HG03457 (cell line): ENCODE results near the gene SMIM33.
"Not testable (repeated sequence)": the region's sequence is repeated elsewhere in the genome, so short reads cannot be mapped to it uniquely, and the experiment has no call there.

Experiments
- ATAC-seq: cut with Tn5 transposase; IDR thresholded peaks from one replicate; pipeline ENCODE4 v1.9.1; 2021; ENCODE audit warnings: moderate number of reproducible peaks; ENCODE audit not compliant: unreplicated experiment

SMIM33 gene

DNA sequence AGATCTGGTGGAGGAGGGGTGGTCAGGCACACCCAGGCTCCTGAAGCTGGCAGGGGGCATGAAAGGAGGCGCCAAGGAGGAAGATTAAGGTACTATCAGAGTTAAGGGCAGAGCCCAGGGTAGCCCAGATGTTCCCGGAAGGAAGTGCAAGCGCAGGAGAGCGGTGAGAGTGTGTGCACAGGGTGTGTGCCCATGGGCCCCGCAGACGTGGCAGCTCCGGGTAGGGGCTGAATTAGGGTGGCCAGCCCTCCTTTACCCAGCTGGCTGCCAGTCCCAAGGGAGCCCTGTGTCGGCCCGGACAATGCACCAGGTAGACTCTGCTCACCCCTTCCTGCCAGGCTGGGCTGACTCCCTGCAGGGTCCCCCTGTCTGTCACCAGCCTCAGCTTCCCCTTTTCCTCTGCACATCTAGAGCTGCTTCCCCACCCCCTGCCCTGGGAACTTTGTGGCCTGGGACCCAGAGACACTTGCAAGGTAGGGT is at the start of gene SMIM33:
Gene SMIM33 (plus strand): TSS at position 184 of the 480 bp plus-strand sequence. CDS start 118 bp downstream, at position 302.
- ATAC-seq, result no peak

DNA sequence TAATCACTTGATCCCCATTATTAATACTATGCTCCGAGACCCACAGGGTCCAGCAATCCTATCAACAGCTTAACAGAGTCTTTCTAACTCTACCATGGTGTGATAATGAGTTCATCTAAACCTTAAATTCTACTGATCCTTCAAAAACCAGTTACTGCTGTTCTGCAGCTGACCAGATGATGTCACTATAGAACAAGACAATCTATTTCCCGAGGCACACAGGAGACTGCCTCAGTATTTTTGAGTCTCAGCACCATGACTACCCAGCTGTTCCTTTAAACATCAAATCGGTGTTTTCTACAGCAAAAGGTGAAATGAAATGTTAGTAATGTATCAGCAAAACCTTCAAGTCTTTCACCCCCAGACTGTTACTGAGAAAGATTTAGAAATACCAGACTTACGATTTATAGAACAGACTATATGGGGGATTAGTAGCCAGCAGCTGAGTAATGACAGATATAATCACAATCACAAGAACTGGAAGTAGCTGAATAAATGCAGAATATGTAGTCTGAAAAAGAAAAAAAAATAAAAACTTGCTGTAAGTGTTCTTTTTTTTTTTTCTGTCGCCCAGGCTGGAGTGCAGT is 48.4 kb upstream of the SMIM33 start:
- no peak for ATAC-seq

DNA sequence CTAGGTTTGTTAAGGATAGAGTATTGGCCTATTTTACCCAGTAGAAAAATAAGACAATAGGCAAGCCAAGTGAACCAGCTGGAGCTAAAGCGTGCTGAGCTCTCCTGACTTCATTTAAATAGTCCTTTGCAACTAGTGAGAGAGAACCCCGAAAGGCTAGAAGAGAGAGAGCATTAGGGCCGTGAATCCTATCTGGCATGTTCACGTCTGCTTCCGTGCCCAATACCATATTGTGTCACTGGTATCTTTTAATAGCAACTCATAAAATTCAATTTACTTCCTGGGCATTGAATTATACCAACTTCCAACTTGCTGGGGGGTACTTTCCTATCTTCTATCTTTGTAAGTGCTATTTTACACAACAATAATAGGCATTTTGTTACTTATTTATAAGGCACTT is 45.3 kb upstream of the SMIM33 start:
- ATAC-seq, result no peak

DNA sequence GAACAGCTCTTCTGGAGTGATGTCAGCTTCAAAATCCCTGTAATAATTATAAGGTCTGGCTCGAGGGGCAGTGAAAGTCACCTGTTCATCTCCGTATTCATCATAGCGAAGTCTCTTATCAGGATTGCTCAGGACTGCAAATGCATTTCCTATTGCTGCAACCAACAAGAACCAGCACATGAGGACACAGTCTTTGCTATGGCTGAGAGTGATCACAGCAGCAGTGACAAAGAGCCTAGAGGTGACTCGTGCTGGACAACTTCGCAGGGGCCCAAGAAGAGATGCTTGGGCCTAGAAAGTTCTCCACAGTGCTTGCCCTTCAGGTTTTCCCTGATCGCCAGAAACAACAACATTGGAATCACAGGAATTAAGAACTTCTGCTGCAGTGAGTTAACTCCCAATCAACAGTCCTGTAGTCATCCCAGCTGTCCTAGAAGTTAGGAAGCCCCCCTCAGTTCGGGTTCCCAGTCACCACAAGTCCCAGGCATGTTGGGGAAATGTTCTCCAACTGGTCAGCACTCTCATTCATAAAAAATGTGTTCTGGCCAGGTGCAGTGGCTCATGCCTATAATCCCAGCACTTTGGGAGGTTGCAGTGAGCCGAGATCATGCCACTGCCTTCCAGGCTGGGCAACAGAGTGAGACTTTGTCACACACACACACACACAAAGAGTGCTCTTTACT is 44.5 kb upstream of the SMIM33 start:
- no peak for ATAC-seq

DNA sequence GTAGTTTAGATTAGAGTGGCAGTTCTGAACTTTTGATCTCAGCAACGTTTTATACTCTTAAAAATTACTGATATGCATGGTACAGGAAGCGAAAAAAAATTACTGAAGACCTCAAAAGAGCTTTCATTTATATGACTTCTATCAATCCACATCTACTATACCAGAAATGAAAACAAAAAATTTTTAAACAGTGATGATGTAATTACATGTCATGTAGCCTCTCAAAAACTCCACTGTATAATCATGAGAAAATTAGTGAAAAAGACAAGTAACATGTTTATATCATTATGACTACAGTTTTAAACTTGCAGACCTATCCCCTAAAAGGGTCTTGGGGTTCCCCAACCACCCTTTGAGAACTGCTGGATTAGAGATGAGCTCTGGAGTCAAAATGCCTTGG is 40.8 kb upstream of the SMIM33 start:
- ATAC-seq, result no peak

DNA sequence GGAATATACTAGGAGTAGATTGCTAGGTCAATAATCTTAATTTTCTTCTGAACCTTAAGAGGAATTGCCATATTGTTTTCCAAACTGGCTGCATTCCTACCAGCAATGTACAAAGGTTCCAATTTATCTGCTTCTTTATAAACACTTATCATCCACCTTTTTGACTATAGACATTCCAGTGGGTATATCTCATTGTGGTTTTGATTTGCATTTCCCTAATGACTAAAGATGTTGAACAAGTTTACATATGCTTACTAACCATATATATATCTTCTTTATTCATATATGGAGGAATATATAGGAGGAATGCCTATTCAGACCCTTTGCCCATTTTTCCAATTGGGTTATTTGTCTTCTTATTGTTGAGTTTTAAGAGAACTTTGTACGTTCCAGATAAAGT is 39.1 kb upstream of the SMIM33 start:
- ATAC-seq, result no peak

DNA sequence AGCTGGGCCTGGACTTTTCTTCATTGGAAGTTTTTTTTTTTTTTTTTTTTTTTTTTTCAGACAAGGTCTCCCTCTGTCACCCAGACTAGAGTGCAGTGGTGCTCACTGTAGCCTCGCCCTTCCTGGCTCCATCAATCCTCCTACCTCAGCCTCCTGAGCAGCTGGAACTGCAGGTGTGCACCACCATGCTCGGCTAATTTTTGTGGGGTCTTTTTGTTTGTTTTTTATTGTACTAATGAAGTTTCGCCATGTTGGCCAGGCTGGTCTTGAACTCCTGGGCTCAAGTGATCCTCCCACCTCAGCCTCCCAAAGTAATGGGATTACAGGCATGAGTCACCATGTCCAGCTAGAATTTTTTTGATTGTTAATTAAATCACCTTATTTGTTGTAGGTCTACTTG is 35.1 kb upstream of the SMIM33 start:
- no peak for ATAC-seq

DNA sequence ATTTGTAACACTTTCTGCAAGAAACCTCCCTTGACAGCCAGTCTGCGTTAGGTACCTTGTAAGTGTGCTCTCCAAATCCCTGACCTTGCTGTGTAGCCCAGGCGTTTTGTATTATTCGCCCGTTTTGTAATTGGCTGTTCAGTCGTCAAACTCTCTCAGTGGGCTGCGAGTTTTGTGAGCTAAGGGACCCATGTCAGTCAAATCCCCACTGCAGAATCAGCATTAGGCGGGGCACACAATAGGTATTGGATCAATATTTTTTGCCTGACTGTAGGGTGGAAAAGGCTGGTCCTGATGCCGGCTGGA is 32.1 kb upstream of the SMIM33 start:
- no peak for ATAC-seq

DNA sequence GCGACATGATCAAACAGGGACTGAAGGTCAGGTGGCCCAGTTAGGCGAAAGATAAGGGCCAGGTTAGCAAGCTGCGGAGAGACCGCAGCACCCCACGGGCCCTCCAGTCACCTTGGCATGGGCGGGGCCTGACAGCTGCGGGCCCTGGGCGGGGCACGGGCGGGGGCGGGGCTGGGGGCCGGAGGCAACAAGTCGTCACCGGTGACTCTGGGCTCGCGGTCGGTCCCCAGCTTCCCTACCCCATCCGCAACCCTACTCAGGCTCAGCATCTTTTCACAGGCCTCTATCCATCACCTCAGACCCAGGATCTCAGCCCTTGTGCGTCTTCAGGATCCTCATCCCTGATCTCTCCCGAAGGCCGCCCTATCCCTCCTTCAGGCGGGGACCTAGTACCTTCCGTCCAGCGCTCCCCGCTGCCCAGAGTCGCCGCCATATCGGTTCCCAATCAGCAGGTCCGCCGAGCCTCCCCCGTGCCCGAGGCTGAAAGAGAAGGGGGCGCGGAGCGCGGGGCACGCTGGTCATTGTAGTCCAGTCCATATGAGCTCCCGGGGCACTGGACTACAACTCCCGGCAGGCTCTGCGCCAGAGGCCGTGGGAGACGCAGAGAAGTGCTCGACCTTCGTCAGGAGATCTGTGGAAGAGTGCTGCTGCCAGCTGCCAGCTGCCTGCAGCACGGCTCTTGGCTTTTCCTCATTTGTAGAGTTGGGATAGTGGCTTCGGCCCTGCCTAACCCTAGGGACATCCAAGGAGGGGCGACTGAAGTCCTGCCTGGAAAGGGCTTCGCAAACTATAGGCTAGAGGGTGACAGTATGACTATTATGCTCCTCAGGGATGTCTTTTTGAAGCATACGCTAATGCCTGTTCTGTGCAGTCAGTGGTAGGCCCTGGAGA is 31.5 kb upstream of the SMIM33 start, which contains the start of gene DNAJC18:
Gene DNAJC18 (minus strand): TSS at position 513 of the 891 bp plus-strand sequence. CDS start 80 bp downstream, at position 433.
- peak; percentile 74 for ATAC-seq

DNA sequence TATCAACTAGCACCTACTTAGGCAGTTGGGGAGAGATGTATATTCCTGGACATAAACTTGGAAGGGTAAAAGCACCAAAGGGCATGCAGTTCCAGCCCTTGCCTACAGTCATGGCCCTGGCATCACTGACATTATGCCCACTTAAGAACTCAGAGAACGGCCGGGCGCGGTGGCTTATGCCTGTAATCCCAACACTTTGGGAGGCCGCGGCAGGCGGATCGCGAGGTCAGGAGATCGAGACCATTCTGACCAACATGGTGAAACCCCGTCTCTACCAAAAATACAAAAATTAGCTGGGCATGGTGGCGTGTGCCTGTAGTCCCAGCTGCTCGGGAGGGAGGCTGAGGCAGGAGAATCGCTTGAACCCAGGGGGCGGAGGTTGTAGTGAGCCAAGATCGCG is 30.4 kb upstream of the SMIM33 start:
- not testable (repeated sequence) for ATAC-seq

DNA sequence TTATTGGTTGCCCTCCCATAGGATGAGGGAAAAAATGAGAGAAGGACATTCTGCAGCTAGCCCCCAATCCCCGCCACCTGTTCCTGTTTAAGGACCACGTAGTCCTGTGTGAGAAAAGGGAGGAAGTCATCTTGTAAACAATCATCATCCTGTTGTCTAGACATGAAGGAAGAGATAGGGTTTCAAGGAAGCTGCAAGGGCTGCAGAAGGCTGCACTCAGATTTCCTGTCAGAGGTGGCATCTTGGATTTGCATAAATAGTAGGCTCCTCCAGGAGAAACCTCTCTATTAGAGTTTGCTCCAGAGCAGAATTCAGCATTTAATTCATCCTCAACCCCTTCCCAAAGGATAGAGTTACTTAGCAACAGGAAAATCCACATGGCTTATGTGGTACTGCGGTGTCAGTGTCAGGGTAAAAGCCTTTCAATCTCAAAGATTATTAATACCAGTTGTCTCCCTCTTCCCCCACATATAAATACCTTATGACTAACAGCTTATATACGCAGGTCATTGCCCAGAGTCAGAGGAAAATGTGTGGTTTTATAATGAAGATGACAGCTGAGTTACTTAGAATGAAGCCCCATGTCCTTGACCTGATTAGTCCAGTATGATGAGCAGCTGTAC is 26.9 kb upstream of the SMIM33 start:
- ATAC-seq, result no peak

DNA sequence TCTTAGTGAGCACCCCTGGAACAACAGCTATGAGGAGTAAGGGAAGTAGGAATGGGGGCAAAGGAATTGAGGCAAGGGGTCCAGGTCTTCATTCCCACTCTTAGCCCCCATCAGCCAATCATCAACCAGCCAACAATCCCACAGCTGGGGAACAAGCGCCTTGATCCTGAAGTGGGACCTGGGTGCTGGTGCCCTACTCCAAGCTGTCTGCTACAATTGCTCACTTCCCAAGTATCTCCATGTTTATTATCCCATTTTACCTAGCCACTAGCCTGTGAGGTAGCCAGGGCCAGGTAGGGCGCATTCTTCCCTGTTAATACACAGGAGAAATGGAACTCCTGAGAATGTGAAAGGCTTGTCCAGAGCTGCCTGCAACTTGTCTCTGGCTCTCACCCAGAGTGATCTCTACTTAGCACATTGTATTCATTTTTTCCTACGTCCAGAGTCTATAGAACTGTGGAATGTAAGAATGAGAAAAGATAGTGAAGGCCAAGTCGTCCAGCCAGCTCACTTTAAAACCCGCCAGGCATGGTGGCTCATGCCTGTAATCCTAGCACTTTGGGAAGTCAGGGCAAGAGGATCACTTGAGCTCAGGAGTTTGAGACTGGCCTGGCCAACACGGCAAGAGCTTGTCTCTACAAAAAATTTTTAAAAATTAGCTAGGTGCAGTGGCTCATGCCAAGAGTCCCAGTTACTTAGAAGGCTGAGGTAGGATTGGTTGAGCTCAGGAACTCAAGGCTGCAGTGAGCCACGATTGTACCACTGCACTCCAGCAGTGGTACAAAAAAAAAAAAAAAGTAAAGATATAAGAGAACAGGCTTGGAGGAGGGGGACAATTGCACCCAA is 25.3 kb upstream of the SMIM33 start:
- ATAC-seq, result no peak

DNA sequence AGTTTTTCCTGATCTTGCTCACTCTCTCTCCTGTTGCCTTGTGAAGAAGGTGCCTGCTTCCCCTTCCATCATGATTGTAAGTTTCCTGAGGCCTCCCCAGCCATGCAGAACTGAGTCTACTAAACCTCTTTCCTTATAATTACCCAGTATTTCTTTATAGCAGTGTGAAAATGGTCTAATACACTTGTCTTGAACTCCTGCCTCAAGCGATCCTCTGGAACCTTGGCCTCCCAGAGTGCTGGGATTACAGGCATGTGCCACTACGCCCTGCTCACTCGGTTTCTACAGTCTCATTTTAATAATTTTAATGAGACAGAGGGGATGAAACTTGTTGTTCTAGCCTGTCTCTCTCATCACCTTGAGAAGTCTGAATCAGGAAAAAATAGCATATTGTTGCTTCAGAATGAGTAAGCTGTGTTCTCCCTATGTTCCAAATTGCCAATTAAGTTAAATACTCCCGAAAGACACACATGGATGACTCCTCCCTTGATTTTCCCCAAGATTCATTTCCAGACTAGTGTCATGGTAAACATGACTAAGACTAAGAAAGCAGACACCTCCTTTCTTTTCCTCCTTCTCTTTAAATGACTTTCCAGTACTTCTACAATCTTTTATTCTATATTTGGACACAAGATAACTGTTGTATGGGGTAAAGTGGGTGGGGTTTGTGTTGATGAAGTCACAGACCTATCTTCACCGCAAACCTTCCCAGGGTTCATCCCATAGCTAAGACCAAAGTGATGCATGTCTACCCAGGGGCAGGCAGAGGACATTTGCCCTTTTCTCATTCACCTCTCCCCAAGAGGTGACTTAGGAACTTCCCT is 23.6 kb upstream of the SMIM33 start:
- no peak for ATAC-seq

DNA sequence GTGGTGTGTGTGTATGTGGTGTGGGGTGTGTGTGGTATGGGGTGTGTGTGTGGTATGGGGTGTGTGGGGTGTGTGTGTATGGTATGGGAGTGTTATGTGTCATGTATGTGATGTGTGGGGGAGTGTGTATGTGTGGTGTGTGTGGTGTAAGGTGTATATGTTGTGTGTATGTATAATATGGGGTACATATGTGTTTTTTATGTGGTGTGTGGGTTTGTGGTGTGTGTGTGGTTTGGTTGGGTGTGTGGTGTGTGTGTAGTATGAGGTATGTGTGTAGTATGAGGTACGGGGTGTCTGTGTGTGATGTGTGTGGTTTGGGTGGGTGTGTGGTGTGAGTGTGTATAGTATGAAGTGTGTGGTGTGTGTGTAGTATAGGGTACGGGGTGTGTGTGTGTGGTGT is 19.6 kb upstream of the SMIM33 start:
- ATAC-seq, result no peak

DNA sequence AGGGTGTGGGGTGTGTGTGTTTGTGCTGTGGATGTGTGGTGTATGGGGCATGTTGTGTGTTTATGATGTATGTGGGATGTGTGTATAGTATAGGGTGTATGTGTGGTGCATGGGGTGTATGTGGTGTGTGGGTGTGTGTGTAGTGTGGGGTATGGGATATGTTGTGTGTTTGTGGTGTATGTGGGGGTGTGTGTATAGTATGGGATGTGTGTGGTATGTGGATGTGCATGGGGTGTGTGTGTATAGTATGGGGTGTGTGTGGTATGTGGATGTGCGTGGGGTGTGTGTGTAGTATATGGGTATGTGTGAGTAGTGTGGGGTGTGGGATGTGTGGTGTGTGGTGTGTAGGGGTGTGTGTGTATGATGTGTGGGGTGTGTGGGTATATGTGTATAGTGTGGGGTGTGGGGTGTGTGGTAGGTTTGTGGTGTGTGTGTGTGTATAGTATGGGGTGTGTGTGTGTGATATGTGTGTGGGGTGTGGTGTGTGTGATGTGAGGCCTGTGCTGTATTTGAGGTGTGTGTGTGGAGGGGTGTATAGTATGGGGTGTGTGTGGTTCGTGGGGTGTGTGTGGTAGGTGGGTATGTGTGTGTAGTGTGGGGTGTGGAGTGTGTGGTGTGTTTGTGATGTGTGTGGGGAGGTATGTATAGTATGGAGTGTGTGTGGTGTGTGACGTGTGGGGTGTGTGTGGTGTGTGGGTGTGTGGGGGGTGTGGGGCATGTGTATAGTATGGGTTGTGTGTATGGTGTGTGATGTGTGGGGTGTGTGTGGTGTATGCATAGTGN is 18.7 kb upstream of the SMIM33 start:
- no peak for ATAC-seq

DNA sequence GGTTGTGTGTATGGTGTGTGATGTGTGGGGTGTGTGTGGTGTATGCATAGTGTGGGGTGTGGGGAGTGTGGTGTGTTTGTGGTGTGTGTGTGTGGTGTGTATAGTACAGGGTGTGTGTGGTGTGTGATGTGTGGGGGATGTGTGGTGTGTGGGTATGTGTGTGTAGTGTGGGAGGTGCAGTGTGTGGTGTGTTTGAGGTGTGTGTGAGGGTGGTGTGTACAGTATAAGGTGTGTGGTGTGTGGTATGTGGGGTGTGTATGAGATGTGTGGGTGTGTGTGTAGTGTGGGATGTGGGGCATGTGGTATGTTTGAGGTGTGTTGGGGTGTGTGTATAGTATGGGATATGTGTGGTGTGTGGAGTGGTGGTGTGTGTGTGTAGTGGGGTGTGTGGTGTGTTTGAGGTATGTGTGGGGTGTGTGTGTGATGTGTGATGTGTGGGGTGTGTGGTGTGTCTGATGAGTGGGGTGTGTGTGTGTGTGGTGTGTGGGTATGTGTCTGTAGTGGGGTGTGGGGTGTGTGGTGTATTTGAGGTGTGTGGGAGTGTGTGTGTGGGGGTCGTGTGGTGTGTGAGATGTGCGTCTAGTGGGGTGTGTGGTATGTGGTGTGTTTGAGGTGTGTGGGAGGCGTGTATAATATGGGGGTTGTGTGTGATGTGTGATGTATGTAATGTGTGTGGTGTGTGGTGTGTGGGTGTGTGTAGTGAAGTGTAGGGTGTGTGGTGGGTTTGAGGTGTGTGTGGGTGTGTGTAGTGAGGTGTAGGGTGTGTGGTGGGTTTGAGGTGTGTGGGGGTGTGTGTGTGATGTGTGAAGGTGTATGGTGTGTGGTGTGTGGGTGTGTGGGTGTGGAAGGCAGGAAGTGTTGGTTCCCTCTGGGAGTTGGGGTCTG is 16.9 kb upstream of the SMIM33 start:
- ATAC-seq, result no peak

DNA sequence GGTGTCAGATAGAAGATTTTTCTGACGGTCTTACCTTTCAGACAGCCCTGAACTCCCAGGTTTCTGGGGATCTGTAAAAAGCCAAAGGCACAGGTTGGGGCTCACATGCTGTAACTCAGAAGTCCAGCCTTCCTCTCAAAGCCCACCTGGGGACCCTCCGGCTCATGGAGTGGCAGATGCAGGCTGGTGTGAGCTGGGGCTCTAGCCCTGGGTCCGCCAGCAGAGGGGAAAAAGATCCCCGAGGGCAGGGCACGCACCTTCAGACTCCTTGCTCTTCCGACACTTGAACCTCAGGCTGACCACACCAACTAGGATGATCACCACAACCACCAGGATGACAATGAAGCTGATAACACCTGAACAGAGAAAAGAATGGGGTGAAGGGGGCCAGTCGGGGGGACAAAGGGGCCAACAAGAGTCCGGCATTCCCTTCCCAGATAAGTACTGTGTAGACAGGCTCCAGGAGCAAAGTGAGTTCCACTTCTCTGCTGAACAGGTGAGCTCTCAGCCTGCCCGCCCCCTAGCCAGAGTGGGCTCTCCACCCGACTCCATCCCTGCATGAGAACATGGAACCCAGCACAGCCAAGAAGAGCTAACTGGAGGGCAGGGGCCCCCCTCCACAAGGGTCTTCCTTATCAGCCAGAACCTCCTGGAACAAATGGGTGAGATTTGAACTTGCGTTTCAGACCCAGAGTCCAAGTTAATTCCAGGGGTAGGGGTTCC is 16.1 kb upstream of the SMIM33 start:
- no peak for ATAC-seq
